ENCODE data around the gene ARSK.
"Not testable (repeated sequence)": the region's sequence is repeated elsewhere in the genome, so short reads cannot be mapped to it uniquely, and the experiment has no call there.

The ARSK gene

DNA sequence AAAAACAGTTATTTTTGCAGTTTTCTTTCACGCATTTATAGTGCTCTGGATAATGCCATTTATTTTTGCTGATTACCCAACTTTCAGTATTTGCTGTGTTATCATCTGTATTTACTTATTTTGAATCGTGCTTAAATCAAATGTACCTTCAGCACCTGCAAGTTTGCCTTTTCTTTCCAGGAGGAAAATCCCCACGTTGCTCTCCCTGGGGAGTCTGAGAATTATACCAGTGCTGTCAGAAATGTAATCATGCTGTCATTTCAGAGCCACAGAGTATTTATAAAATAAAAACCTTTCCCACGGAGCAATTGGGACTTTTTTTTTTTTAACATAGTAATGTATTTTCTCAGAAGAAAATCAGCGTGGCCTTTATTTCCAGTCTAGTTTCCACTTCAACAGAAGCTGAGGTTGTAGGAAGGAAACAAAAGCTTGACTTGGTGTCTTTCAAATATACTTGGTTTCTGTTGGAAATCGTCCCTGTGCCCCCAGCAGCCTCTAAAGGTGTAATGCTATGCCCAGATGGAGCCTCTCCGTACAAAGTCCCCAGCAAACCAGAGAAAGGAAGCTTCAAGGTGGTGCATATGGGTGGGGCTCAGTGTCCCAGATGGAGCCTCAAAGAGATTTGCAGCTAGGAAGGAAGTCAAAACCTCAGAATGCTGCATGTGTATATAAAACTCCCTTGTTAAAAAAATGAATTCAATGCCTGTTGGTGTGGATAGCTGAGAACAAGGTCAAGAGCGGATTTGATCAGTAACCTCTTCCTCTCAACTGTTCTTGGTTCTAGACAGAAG lies 67.1 kb downstream of the ARSK start:
- DNase-seq: no peak

DNA sequence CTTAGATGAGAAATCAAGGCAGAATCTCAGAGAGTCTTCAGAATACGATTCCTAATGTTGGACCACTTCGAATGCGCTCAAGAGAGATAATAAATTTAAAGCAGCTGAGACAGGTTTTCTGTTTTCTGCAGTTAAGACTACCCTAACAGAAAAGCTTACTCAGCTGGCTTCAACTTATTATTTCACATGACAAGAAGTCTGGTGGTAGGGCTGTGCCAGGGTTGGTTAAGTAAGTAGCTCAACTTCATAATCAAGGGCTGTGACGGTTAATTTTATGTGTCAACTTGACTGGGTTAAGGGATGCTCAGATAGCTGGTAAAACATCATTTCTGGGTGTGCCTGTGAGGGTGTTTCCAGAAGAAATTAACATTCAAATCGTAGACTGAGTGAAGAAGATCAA lies 68.8 kb downstream of the ARSK start:
- no peak for DNase-seq

DNA sequence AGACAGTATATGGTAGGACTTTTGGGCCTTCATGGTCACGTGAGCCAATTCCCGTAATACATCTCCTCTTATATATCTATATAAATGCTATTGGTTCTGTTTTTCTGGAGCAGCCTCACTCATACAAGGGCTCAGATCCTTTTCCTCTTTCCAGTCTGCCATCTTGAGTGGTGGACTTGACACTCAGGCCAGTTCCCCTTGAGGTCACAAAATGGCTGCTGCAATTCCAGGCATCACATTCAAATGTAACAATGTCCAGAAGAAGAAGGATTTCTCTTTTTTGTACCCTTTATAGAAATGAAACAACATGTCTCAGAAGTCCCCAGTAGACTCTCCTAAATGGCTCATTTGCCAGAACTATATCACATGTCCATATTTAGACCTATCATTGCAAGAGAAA lies 69.5 kb downstream of the ARSK start:
- no peak for DNase-seq

DNA sequence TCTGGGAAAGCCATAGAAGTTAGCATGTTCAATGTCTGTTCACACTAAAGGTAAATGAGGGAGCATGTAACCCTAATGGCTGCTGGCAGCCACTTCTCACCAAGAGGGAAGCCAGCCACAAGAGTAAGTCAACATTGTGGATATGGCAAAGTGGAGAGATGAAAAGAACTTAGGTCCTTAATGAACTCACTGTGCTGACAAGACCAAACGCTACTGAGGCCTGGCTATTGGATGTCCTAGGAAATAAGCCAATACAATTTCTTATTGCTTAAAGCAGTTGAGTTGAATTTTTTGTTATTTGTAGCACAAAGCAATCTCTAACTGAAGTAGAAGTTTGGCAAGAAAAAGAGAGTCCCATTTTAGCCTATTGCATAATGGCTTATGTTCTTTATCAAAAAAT lies 71.8 kb downstream of the ARSK start:
- DNase-seq: no peak

DNA sequence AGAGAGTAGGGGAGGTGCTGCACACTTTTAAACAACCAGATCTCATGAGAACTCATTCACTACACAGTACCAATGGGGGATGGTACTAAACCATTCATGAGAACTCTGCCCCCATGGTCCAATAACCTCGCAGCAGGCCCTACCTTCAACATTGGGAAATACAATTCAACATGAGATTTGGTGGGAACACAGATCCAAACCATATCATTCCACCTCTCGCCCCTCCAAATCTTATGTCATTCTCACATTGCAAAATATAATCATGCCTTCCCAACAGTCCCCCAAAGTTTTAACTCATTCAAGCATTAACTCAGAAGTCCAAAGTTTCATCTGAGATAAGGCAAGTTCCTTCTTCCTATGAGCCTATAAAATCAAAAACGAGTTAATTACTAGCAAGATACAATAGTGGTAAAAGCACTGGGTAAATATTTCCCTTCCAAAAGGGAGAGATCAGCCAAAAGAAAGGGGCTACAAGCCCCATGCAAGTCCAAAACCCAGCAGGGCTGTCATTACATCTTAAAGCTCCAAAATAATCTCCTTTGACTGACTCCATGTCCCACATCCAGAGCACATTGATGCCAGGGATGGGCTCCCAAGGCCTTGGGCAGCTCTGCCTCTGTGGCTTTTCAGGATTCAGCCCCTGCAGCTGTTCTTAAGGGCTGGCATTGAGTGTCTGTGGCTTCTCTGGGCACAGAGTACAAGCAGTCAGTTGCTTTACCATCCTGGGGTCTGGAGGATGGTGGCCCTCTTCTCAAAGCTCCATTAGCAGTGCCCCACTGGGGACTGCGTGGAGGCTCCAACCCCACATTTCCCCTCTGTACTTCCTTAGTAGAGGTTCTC lies 73.3 kb downstream of the ARSK start:
- no peak for DNase-seq

DNA sequence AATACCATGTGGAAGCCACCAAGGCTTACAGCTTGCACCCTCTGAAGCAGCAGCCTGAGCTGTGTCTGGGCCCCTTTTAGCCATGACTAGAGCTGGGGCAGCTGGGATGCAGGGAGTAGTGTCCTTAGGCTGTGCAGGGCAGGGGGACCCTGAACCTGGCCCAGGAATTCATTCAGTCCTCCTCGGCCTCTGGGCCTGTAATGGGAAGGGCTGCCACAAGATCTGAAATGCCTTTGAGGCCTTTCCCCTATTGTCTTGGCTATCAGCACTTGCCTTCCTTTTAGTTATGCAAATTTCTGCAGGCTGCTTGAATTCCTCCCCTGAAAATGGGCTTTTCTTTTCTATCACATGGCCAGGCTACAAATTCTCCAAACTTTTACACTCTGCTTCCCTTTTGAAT lies 74.0 kb downstream of the ARSK start:
- DNase-seq: no peak

DNA sequence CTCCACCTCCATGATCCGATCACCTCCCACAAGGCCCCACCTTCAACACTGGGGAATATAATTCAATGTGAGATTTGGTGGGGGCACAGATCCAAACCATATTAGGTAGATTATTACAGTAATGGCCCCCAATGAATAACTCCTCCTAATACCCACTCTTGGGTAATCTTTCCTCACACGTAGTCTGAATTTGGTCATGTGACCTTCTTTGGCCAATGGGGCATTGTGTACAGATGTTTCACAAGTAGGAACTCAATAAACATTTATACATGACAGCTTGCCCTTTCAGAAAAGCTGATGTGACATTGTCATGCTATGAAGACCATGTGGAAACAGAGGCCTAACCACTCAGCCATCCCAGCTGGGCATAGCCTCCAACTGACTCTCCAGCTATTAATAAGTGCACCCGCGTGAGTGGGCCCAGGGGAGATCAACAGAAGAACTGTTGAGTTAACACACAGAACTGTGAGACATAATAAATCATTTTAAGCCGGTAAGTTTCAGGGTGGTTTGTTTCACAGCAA lies 75.6 kb downstream of the ARSK start:
- no peak for DNase-seq

DNA sequence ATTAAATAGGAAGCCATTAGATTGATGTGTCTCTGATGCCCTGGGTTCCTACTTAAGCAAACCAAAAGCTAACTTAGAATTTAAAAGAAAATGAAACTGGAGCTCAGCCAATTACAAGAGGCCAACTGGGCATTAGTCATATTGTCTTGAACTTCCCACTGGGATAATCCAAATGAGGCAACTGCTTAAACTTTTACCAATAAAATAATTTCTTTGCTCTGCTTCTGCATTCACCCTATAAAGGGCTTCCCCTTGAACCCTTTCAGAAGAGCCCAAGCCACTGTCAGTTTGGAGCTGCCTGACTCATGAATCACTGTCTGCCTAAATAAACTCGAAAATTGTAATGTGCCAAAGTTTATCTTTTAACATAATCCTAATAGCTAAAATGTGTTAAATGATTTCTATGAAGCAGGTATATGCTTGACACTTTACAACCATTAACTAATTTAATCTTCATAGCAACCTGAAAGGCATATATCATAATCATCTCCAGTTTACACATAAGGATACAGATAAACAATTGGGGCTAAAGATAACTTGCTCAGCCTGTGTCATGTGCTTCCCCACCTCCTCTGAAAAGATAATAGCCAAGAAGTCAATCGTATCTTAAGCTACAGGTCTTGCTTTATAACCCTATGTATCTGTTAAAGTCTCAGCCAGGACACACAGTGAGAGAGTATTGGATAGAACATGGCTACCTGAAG lies 76.5 kb downstream of the ARSK start:
- no peak for DNase-seq

DNA sequence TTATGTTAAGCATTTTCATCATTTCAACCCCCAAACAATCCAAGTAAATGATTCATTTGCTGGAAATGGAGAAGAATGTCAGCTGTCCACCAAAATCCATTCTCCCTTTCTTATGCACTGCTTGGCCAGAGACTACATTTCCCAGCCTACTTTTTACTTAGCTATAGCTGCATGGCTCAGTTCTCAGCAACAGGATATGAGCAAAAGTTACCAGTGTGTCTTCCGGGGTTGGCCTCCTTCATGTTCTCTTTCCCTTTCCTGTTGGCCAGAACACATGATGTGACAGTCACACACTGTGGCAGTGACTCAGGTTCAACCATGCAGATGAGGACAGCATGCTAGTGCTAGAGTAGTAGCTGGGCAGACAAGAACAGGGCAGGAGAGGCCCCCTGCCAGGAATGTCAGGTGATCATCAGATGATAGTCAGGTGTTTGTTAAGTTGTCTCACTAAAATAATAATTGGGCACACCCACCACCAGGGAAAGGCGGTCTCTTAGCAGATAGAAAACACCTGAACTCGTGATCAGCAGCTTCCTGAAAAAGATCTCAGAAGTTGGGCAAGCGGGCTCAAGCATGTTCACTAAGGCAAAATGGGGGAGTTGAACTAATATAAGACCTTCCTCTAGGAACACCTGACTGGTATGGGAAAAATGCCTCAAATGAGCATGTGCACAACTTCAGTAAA lies 77.2 kb downstream of the ARSK start:
- DNase-seq: no peak

DNA sequence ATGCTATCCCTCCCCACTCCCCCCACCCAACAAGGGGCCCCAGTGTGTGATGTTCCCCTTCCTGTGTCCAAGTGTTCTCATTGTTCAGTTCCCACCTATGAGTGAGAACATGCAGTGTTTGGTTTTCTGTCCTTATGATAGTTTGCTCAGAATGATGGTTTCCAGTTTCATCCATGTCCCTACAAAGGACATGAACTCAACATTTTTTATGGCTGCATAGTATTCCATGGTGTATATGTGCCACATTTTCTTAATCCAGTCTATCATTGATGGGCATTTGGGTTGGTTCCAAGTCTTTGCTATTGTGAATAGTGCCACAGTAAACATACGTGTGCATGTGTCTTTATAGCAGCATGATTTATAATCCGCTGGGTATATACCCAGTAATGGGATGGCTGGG lies 78.0 kb downstream of the ARSK start:
- DNase-seq: not testable (repeated sequence)

DNA sequence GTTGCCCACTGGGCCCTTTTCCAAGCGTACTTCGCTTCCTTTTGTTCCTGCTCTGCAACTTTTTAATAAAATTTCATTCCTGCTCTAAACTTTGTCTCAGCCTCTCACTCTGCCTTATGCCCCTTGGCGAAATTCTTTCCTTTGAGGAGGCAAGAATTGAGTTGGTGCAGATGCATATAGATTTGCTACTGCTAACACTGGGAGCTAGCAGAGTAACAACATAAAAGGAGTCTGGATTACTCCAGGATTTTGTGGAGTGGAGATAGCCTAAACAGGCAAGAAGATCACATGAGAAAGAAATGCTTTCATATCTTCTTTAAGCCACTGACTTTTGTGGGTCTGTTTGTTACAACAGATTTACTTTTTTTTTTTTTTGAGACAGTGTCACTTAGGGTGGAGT lies 78.8 kb downstream of the ARSK start:
- no peak for DNase-seq

DNA sequence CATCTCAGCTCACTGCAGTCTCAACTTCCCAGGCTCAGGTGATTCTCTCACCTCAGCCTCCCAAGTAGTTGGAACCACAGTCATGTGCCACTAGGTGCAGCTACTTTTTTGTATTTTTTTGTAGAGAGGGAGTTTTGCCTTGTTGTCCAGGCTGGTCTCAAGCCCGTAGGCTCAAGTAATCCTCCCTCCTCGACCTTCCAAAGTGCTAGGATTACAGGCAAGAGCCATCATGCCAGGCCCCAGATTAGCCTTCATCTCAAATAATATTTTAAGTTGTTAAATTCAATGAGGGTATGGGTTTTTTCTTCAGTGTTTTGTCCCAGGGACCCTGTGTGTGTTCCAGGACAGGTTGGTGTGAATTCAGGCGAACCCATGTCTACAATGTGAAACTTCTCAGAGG lies 79.2 kb downstream of the ARSK start:
- no peak for DNase-seq

DNA sequence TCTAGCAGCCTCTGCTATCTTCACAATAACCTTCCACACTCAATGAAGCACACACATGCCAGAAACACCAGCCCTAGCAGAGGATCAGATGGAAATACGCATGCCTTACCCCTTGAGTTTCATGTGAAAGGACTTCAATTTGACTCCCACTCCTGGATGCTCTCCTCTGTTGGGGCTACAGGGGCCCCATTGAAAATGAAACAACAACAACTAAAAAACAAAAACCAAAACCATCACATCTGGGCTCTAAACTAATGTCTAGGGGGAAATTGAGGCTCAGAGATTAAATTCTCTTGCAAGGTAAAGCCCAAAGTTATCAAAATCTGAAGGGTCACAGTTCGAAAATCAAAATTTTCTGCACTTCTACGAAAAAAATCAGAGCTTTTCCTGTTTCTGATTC lies 83.7 kb downstream of the ARSK start:
- DNase-seq: no peak

DNA sequence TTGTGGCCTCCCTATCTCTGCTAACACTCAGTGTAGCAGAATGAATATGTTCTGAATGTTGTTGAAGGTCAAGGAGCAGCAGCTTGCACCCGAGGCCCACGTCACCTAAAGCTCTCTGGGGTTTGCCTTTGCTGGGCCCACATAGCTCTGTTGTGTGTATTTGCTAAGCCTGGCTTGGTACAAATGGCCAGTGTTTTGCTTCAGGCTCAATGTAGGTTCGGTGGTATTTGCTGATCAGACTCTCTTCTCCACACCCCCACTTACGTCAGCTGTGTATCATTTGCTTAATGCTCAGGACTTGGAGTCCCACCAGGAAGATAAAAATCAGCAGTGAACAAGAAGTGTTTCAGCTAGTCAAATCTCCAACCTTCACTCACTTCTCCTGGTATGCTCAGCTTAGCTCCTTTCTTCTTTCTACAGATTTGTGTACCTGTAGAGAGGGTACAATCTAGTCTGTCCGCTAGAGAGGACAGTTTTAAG lies 86.9 kb downstream of the ARSK start:
- DNase-seq: no peak

DNA sequence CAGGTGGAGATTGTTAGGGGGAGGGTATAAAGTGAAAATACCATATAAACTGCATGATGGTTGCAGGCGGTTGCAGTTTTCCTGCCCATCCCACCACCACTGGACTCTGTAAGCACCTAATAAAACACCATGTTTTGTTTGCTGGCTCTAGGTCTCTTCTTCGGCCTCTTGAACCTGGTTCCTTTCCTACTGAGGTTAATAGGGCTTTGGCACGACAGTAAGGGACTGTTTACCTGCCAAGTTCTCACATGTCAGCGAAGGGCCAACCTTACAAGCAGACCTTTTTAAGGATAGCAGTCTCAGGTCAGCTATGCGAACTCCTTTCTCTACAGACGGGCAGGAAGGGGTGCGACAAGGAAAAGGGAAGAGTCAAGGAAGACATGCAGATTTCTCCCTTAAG lies 88.3 kb downstream of the ARSK start:
- DNase-seq: no peak

DNA sequence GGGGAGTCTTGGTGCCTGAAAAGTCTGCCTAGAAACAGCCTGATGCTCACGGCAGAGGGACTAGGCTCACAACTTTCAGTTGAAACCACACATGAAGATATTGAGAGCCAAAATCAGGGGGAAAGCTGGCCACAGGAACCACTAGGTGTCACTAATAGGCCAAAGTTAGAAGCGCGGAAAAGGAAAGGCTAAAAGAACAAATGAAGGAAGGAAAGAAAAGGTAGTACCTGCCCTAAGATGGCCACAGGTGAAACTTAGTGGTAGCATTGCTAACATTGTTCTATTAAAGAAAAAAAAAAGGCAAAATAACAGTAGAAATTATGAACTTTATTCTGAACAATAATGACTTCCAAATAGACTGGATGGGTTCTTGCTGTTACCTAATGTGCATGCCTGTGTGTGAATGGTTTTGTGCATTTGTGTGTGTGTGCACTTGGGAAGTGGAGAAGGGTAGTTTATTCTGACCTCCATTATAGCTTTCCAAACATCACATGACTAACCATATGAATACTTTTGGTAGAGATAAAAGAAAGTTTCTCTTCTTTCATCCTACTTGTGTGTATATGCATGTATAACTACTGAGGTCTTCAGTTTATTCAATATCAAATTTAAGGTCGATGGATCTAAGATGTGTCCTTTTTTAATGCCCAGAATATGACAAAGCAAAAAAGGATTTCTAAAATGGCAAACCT lies 89.6 kb downstream of the ARSK start:
- peak; percentile 59 for DNase-seq

DNA sequence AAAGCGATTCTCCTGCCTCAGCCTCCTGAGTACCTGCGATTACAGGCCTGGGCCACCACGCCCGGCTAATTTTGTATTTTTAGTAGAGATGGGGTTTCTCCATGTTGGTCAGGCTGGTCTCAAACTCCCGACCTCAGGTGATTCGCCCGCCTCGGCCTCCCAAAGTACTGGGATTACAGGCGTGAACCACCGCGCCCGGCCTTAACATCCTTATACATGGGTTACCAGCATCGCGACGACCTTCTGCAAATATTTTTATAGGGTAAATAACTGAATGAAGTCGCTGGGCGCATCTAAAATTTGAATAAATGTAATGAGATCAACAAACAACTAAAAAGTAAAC lies 91.3 kb downstream of the ARSK start:
- not testable (repeated sequence) for DNase-seq

DNA sequence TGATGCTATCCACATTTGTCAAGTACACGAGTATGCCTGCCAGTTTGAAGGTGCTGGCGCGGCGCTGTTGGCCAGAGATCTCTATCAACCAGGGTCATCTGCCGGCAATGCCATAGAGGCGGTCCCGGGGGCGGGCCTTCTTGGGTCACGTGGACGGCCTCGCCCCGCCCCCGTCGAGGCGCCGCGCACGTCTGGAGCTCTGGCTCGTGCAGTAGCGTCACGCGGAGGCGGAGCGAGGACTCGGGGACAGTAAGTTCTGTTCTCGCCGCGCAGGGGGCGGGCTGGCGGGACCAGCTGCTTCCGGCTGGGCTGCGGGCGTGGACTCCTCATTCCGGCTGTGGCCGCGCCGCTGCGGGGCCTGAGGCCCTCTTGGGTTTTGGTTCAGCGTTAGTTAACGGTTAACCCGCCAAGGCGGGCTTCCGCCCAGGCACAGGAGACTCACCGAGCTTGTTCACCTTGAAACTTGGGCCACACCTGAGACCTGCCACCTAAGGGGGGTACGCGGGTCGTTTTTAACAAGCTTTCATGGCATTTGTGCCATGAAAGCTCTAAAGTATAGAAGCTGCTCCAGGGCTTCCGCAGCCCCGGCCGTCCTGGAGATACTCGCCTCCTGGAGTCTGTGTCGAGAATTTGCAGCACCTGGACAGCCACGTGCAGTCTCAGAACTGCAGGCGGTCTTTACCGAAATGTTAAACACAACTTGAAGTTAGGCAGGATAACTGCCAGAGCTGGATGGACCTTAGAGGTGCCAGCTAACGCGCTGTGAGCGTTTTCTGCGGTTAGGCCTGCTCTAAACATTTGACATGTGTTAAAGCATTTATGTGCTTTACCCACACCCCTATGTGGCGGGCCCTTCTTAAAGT lies 91.9 kb downstream of the ARSK start, which contains the start of gene RFESD:
Gene RFESD (plus strand): TSS at position 209 of the 863 bp plus-strand sequence. CDS start 5,495 bp downstream, outside the sequence.
- peak; percentile 66 for DNase-seq

DNA sequence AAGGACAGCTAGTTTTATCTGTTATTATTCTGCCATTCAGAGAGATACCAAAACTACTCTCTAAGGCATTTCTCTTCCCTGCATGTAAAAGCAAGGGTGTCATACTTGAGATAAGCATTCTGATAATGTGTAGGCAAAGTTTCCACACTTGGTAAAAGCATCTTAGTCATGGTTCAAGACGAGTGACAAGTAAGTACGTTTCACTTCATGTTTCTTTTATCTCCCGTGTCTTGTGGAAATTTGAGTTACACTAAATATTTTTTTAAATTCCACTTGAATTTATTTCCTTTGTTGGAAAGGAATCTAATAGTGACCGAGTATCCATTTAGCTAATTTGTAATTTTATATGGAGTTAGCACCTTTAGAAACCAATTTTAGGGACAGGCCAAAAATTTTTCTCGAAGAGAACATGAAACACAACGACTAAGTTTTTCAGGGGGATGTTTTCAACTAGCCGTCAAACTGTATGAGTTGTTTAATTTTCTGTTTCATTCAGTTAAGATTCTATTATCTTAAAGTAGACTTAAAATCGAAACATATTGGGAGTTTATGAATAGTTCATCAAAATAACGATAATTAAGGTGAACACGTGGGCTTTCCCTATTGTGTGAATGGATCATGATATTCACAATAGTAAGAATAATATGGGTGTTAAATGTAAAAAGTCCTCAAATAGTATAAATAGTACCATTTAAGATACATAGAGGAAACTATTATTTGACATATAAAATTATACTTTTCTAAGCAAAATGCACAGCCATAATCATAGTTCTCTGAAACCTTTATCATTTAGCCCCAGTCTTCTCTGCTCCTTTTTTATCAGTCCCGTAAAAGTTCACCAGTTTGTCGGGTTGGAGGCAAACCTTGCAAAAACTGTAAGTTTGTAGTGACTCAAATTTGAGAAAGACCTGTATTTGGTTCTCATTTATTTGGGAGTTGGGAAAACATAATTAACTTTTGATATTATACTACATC lies 93.3 kb downstream of the ARSK start:
- no peak for DNase-seq

DNA sequence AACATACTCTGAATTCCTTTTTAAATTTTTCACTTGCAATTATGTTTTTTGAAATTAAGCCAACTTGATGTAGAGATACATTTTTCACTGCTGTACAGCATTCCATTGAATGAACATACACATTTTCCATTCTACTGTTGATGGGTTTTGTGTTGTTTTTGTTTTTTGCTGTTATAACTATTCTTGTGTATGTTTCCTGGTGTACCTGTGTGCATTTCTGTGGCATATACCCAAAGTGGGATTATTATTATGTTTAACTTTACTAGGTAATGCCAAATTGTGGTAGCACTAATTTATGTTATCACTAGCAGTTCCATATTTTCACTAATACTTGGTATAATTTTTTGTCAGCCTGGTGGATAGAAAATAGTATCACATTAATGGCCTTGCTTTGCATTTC lies 94.4 kb downstream of the ARSK start:
- no peak for DNase-seq

Data from NCI-H82 (cell line).